HCT116 (cell line): ENCODE data around the gene PRSS2. TPM values are rescaled to one million over a fixed set of nuclear protein-coding genes. Genes with fewer than 3 reads are reported as not detected.

Source experiments
- ATAC-seq: fragments of 200-7000 bp; cut with Tn5 transposase; 2 replicates; pipeline ENCODE4 v1.9.1; 2020; ENCODE audit warnings: mild to moderate bottlenecking, moderate library complexity
- BruUV-seq: library from RNA; stranded (reverse); fragments of 400-500 nt; replicated peaks from 2 replicates; lab custom pipeline; 2021; lab: Mats Ljungman, UMichigan
- CTCF ChIA-PET: fragments of 300-600 bp; sonication (Branson Sonifier 250); formaldehyde crosslinking; loops from one replicate; lab custom pipeline; 2021; ENCODE audit warnings: antibody characterized with exemption; lab: Charles Lee
- POLR2A ChIA-PET: fragments of 300-600, 350-600 bp; sonication (Branson Sonifier 250); formaldehyde crosslinking; loops from one replicate; lab custom pipeline; 2021; ENCODE audit warnings: antibody characterized with exemption; lab: Charles Lee
- RAD21 ChIA-PET, 2 experiments: fragments of 300-600 bp; sonication (Branson Sonifier 250); formaldehyde crosslinking; loops; one replicate each; lab custom pipeline; 2023; ENCODE audit warnings: low total read pairs in 2 of 2; ENCODE audit not compliant: uncharacterized antibody in 2 of 2, unreplicated experiment in 2 of 2, low non-redundant PET in 1 of 2; lab: Charles Lee
- DNase-seq: peaks from one replicate; pipeline ENCODE4 v3.0.0-alpha.2; 2010; ENCODE audit warnings: low read depth, low spot score
- H2AFZ ChIP-seq: fragments of 200-600 bp; shearing (Covaris generic), sonication (generic); 2 replicates; pipeline ENCODE4 v1.6.1; 2017; ENCODE audit warnings: low read depth, mixed run types, mixed read lengths, antibody characterized with exemption, low read length; ENCODE audit not compliant: poor library complexity, severe bottlenecking
- H3K27ac ChIP-seq: 2 replicates; pipeline ENCODE4 v1.5.1; 2012; ENCODE audit warnings: low read depth, low read length
- H3K27me3 ChIP-seq: fragments of 200-600 bp; sonication (generic); 2 replicates; pipeline ENCODE4 v1.6.1; 2016; ENCODE audit warnings: mixed run types, low read length, mixed read lengths; ENCODE audit not compliant: insufficient read depth
- H3K36me3 ChIP-seq, 2 experiments: fragments of 200-500 bp in 1 of 2; fragments of 200-600 bp in 1 of 2; sonication (Bioruptor generic) in 1 of 2; sonication (generic) in 1 of 2; 2 replicates each; pipeline versions ENCODE4 v1.5.1 to v1.6.1; 2014 to 2016; ENCODE audit warnings: low read length in 2 of 2, inconsistent platforms in 1 of 2, mixed read lengths in 1 of 2, mixed run types in 1 of 2; ENCODE audit not compliant: insufficient read depth in 2 of 2, control insufficient read depth in 1 of 2
- H3K4me1 ChIP-seq, 2 experiments: fragments of 200-600 bp in 1 of 2; sonication (generic) in 1 of 2; 2 replicates each; pipeline versions ENCODE4 v1.5.1 to v1.6.1; 2012 to 2017; ENCODE audit warnings: low read length in 2 of 2, inconsistent platforms in 1 of 2, mild to moderate bottlenecking in 1 of 2, mixed read lengths in 1 of 2, mixed run types in 1 of 2, moderate library complexity in 1 of 2; ENCODE audit not compliant: insufficient read depth in 2 of 2, control insufficient read depth in 1 of 2
- H3K4me2 ChIP-seq: fragments of 200-600 bp; sonication (generic); 2 replicates; pipeline ENCODE4 v1.6.1; 2017; ENCODE audit warnings: mixed run types, low read length, mixed read lengths
- H3K4me3 ChIP-seq, 2 experiments: fragments of 200-600 bp in 1 of 2; sonication (generic) in 1 of 2; replicated peaks in 1 of 2; 2 replicates each; pipeline ENCODE4 v1.5.1; 2011 to 2016; ENCODE audit warnings: low read length in 2 of 2, control low read depth in 1 of 2, low read depth in 1 of 2, mild to moderate bottlenecking in 1 of 2, mixed read lengths in 1 of 2, mixed run types in 1 of 2
- H3K79me2 ChIP-seq: fragments of 200-600 bp; sonication (generic); 2 replicates; pipeline ENCODE4 v1.6.1; 2017; ENCODE audit warnings: mild to moderate bottlenecking, mixed run types, low read length, moderate library complexity, mixed read lengths; ENCODE audit not compliant: insufficient read depth
- H3K9ac ChIP-seq: fragments of 200-600 bp; sonication (generic); 2 replicates; pipeline ENCODE4 v1.6.1; 2016; ENCODE audit warnings: low read length, mixed read lengths
- H3K9me2 ChIP-seq: fragments of 200-600 bp; sonication (generic), shearing (Covaris generic); 2 replicates; pipeline ENCODE4 v1.6.1; 2017; ENCODE audit warnings: mixed run types, mild to moderate bottlenecking, moderate library complexity; ENCODE audit not compliant: insufficient read depth
- H3K9me3 ChIP-seq, 2 experiments: fragments of 200-500 bp in 1 of 2; fragments of 200-600 bp in 1 of 2; sonication (Bioruptor generic) in 1 of 2; sonication (generic) in 1 of 2; 2 replicates each; pipeline ENCODE4 v1.6.1; 2014 to 2017; ENCODE audit warnings: low read length in 2 of 2, mixed read lengths in 2 of 2, inconsistent platforms in 1 of 2, low read depth in 1 of 2, mild to moderate bottlenecking in 1 of 2, mixed run types in 1 of 2, moderate library complexity in 1 of 2; ENCODE audit not compliant: control insufficient read depth in 1 of 2, insufficient read depth in 1 of 2
- H4K20me1 ChIP-seq: fragments of 200-600 bp; sonication (generic), shearing (Covaris generic); 2 replicates; pipeline ENCODE4 v1.6.1; 2017; ENCODE audit warnings: mixed run types, mild to moderate bottlenecking, moderate library complexity; ENCODE audit not compliant: insufficient read depth
- CBX3 ChIP-seq: IDR thresholded peaks from 2 replicates; pipeline ENCODE4 v1.6.1; 2012; ENCODE audit warnings: low read depth
- EGR1 ChIP-seq: IDR thresholded peaks from 2 replicates; pipeline ENCODE4 v1.6.1; 2012; ENCODE audit warnings: low read depth
- ELF1 ChIP-seq: IDR thresholded peaks from 2 replicates; pipeline ENCODE4 v1.6.1; 2012; ENCODE audit warnings: low read depth, borderline replicate concordance
- EZH2 ChIP-seq: fragments of 200-600 bp; sonication (generic); IDR thresholded peaks from 2 replicates; pipeline ENCODE4 v1.6.1; 2017; ENCODE audit warnings: antibody characterized with exemption, mixed run types
- EZH2phosphoT487 ChIP-seq: fragments of 200-600 bp; IDR thresholded peaks from 2 replicates; pipeline ENCODE4 v1.6.1; 2018; ENCODE audit warnings: antibody characterized with exemption, borderline replicate concordance
- JUND ChIP-seq: IDR thresholded peaks from 2 replicates; pipeline ENCODE4 v1.6.1; 2012
- POLR2AphosphoS5 ChIP-seq: IDR thresholded peaks from 2 replicates; pipeline ENCODE4 v1.6.1; 2011; ENCODE audit warnings: mild to moderate bottlenecking, low read depth, low read length, moderate library complexity
- SIN3A ChIP-seq: IDR thresholded peaks from 2 replicates; pipeline ENCODE4 v1.6.1; 2012; ENCODE audit warnings: low read depth
- SRF ChIP-seq: IDR thresholded peaks from 2 replicates; pipeline ENCODE4 v1.6.1; 2012; ENCODE audit warnings: low read depth
- YY1 ChIP-seq: IDR thresholded peaks from 2 replicates; pipeline ENCODE4 v1.6.1; 2011; ENCODE audit warnings: low read length, low read depth, moderate library complexity, mild to moderate bottlenecking; ENCODE audit not compliant: insufficient replicate concordance; ENCODE audit errors: extremely low read depth
- intact Hi-C: fragments of 100-400 bp; cut with micrococcal nuclease; formaldehyde crosslinking; loops from 2 replicates; pipeline ENCODE4 v1.10.0; 2022
- total RNA-seq: library from RNA; stranded (reverse); gene quantifications from one replicate; pipeline ENCODE4 v1.2.1, GENCODE V29; 2021; ENCODE audit not compliant: unreplicated experiment
- TF ChIP-seq, protein P1 (sequence below): IDR thresholded peaks from 2 replicates; pipeline ENCODE4 v1.6.1; 2011; ENCODE audit warnings: mild to moderate bottlenecking, low read length, moderate library complexity; ENCODE audit not compliant: insufficient replicate concordance; ENCODE audit errors: extremely low read depth
- TF ChIP-seq, protein P2 (sequence below): IDR thresholded peaks from 2 replicates; pipeline ENCODE4 v1.6.1; 2012; ENCODE audit warnings: low read depth

PRSS2 gene
- total RNA-seq, 1 experiment from 2014 or later, result 36.8 TPM

DNA sequence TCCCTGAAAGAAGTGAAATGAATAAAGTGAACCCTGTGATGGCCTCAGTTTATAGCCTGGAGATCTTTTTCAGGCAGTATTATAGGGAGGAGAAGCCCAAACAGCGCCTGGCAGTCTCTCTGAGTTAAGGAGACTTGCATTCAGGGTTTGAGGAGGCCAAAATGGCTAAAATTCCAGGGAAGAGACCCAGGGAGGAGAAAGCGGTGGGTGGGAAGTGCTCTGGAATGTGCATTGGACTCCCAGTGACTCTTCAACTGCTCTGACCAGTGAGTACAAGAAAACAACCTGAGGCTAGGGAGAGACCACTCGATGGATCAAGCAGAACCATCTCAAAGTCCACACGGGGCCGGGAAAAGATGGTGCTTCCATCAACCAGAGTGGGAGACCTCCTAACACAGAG is 48.8 kb downstream of the PRSS2 start:
- H3K36me3 ChIP-seq, result no peaks in the 10 kb centered on the region
- no peak overlapping the region for H3K9ac ChIP-seq
- H3K4me1 ChIP-seq, result no peaks in the 10 kb centered on the region
- no peak overlapping the region for H2AFZ ChIP-seq
- DNase-seq, result no peak
- no peak for ATAC-seq
- no peak overlapping the region for H3K4me2 ChIP-seq
- H3K9me3 ChIP-seq, result no peaks in the 10 kb centered on the region
- H3K4me3 ChIP-seq, result no peak overlapping the region
- peaks cover 21% of the 10 kb centered on the region; the same call in 1 of the 2 replicates for H3K27me3 ChIP-seq
- no peak overlapping the region for H3K27ac ChIP-seq
- no peaks in the 10 kb centered on the region for H3K9me2 ChIP-seq
- ChIA-PET POLR2A (no interaction called here), RAD21 (no interaction called here), CTCF (interaction anchor here (3.7 kb wide), 1 partner anchor 8 kb away, joined by 15 read pairs; no protein-coding TSS in a partner anchor)
- H3K79me2 ChIP-seq, result no peaks in the 10 kb centered on the region
- TF ChIP-seq POLR2AphosphoS5 (no peak), SRF (no peak), EZH2 (no peak), ELF1 (no peak)
- intact Hi-C loops, result loop anchor here (10.0 kb wide), 1 partner anchor 285 kb away; no protein-coding TSS in a partner anchor
- BruUV-seq, result no TSS peak
- no peaks in the 10 kb centered on the region for H4K20me1 ChIP-seq

DNA sequence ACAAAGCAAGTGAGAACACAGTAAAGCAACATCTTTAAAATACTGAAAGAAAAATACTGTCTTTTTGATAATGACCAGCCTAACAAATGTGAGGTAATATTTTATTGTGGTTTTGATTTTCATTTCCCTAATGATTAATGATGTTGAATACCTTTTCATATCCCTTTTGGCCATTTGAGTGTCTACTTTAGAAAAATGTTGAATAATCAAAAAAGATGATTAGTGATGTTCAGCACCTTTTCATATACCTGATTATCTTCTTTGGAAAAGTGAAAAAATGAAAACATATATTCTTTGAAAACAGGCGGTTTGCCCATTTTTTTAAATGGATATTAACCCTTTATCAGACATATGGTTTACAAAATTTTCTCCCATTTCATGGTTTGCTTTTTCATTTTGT is 51.9 kb downstream of the PRSS2 start:
- Histone ChIP-seq H3K27ac (no peak overlapping the region), H3K4me3 (no peak overlapping the region), H3K4me1 (peaks cover 0 to under 1% of the 10 kb centered on the region in 2 experiments; a peak in 2 of 4 replicates), H3K9me3 (no peaks in the 10 kb centered on the region; a peak in 2 of 4 replicates), H3K9ac (no peak overlapping the region), H3K79me2 (no peaks in the 10 kb centered on the region), H3K4me2 (no peak overlapping the region), H3K9me2 (no peaks in the 10 kb centered on the region), H3K27me3 (0 out of 2 replicates have a peak, but pooled peaks cover 14% of the 10 kb centered on the region), H4K20me1 (no peaks in the 10 kb centered on the region), H3K36me3 (no peaks in the 10 kb centered on the region), H2AFZ (no peak overlapping the region)
- BruUV-seq, result no TSS peak
- DNase-seq (no peak), ATAC-seq (no peak)
- ChIA-PET POLR2A (no interaction called here), RAD21 (no interaction called here), CTCF (no interaction called here)
- intact Hi-C loops, result no loop called here
- TF ChIP-seq POLR2AphosphoS5, result no peak
- no peak for TF ChIP-seq SIN3A
- TF ChIP-seq, protein P1, sequence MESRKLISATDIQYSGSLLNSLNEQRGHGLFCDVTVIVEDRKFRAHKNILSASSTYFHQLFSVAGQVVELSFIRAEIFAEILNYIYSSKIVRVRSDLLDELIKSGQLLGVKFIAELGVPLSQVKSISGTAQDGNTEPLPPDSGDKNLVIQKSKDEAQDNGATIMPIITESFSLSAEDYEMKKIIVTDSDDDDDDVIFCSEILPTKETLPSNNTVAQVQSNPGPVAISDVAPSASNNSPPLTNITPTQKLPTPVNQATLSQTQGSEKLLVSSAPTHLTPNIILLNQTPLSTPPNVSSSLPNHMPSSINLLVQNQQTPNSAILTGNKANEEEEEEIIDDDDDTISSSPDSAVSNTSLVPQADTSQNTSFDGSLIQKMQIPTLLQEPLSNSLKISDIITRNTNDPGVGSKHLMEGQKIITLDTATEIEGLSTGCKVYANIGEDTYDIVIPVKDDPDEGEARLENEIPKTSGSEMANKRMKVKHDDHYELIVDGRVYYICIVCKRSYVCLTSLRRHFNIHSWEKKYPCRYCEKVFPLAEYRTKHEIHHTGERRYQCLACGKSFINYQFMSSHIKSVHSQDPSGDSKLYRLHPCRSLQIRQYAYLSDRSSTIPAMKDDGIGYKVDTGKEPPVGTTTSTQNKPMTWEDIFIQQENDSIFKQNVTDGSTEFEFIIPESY, result no peak
- no peak for TF ChIP-seq EZH2phosphoT487
- no peak for TF ChIP-seq EZH2
- TF ChIP-seq JUND, result no peak
- TF ChIP-seq SRF, result no peak
- TF ChIP-seq CBX3, result no peak
- TF ChIP-seq, protein P2, sequence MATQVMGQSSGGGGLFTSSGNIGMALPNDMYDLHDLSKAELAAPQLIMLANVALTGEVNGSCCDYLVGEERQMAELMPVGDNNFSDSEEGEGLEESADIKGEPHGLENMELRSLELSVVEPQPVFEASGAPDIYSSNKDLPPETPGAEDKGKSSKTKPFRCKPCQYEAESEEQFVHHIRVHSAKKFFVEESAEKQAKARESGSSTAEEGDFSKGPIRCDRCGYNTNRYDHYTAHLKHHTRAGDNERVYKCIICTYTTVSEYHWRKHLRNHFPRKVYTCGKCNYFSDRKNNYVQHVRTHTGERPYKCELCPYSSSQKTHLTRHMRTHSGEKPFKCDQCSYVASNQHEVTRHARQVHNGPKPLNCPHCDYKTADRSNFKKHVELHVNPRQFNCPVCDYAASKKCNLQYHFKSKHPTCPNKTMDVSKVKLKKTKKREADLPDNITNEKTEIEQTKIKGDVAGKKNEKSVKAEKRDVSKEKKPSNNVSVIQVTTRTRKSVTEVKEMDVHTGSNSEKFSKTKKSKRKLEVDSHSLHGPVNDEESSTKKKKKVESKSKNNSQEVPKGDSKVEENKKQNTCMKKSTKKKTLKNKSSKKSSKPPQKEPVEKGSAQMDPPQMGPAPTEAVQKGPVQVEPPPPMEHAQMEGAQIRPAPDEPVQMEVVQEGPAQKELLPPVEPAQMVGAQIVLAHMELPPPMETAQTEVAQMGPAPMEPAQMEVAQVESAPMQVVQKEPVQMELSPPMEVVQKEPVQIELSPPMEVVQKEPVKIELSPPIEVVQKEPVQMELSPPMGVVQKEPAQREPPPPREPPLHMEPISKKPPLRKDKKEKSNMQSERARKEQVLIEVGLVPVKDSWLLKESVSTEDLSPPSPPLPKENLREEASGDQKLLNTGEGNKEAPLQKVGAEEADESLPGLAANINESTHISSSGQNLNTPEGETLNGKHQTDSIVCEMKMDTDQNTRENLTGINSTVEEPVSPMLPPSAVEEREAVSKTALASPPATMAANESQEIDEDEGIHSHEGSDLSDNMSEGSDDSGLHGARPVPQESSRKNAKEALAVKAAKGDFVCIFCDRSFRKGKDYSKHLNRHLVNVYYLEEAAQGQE, result no peak
- TF ChIP-seq YY1, result no peak
- no peak for TF ChIP-seq EGR1
